ENCODE data around the gene VKORC1.

Gene VKORC1

GRCh38 chr16:31130336-31130891, 35.8 kb upstream of the VKORC1 start:
- no peak for DNase-seq (ENCODE audit: low spot score)

GRCh38 chr16:31129568-31130335, 35.2 kb upstream of the VKORC1 start:
- DNase-seq (ENCODE audit: low spot score) = no peak

DNA sequence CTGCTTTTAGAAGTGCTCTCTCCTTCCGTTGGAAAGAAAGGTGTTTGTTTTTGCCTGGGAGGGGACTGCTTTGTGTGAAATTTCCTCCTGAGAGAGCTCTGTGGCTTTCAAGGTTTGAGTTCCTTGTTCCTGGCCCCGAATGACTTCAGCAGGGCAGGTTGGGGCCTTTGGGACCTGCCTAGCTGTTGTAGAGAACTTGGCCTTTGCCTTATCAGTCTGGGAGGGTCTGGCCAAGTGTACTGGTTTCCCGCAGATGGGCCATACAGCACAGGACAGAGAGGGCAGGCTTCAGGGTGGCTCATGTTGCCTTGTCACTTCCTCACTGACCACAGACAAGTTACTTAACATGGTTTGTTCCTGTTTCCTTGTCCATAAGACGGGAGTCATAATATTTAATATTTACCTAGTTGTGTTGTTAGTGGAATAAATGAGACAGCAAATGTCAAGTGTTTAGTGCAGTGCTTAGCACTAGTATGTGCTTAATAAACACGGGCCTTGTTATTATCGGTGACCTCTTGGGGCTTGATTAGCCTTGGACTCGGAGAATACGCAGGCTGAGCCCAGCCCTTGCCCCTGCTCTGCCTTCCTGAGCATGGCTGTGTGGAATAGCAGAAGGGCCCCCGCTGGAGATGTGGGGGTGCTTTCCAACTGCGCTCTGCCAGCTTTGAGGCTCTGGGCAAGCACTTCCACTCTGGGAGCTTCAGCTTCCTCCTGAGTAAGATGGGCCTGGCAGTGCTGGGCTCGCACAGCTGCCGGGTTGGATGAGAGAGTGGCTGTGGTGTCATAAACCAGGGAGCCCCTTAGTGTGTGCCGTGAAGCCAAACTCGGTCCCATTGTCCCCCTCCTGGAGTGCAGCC, 34.3 kb upstream of the VKORC1 start:
- no peak for DNase-seq (ENCODE audit: low spot score)

- no peak for DNase-seq (ENCODE audit: low spot score)
Observed at GRCh38 chr16:31127182-31127581, 32.6 kb upstream of the VKORC1 start.

DNA sequence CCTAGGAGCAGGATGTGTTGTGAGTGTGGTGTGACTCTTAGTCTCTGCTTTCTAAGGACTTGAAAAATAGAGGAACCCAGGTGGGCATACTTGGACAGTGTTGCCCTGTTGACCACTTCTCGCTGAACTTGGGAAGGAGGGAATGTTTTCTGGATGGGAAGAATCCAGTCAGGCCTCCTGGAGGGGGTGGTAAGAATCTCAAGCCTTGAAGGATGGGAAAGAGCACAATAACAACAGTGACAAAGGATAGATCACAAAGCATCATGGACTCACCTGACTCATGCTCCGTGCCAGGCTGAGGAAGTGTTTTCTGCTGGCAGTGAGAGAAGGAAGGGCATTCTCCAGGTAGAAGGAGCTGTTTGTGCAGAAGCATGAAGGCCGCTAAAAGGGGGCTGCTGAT, 31.2 kb upstream of the VKORC1 start:
- no peak for DNase-seq (ENCODE audit: low spot score)

DNA sequence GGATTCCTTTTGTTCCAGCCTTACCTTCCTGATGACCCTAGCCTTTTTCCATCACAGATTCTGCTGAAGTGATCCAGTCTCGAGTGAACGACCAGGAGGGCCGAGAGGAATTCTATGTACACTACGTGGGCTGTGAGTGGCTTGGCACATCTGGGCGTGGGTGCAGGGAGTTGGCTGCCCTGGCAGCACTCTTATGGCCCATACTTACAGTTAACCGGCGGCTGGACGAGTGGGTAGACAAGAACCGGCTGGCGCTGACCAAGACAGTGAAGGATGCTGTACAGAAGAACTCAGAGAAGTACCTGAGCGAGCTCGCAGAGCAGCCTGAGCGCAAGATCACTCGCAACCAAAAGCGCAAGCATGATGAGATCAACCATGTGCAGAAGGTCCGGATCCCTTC, 25.5 kb upstream of the VKORC1 start:
- no peak for DNase-seq (ENCODE audit: low spot score)

GRCh38 chr16:31118223-31119155, 23.9 kb upstream of the VKORC1 start:
- DNase-seq (ENCODE audit: low spot score) = no peak

DNA sequence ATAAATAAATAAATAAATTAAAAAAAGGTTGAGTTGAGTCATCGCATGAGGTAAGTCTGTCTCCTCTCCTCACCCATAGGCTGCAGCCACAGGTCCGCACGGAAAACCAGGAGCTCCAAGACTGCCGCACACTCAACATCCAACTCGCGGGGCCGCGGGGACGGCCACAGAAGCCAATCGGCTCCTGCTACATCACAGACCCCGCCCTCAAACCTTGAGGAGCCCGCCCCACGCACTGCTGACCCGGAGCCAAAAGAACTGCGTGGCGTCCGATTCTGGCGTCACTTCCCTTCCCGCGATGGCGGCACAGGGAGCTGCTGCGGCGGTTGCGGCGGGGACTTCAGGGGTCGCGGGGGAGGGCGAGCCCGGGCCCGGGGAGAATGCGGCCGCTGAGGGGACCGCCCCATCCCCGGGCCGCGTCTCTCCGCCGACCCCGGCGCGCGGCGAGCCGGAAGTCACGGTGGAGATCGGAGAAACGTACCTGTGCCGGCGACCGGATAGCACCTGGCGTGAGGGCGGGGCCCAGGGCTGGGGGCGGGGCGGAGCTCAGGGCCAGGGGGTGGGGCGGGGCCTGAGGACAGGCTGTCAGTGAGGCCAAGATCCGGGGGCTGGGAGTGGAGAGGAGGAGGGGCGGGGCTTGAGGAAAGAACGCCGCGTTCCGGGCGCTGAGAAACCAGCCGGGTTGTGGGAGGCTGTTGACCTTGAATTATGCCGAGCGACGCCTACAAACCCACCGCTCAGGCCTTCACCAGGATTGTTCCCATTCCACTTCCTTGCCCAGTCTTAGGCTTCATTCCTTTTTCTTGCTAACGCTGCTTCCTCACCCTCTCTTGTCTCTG, 23.0 kb upstream of the VKORC1 start, which contains the start of gene KAT8:
KAT8 (plus strand) TSS at position 281 of the 839 bp plus-strand sequence; CDS start at position 299, 18 bp downstream.
- DNase-seq (ENCODE audit: low spot score) = peak; percentile 96

DNA sequence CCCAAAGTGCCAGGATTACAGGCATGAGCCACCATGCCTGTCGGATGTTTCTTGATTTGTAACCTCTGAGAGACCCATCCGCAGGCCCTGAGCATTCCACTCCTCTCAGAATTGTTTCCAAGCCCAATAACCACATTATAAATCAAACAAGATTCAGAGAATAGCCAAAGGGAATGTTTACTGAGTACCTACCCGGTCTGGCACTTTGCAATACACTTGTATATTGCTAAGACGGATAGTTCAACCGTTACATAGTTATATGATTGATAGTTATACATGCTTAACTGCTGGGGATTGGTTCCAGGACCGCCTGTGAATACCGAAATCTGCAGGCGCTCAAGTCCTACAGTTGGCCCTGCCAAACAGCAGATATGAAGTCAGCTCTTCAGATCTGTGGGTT, 19.9 kb upstream of the VKORC1 start:
- DNase-seq (ENCODE audit: low spot score) = no peak

DNA sequence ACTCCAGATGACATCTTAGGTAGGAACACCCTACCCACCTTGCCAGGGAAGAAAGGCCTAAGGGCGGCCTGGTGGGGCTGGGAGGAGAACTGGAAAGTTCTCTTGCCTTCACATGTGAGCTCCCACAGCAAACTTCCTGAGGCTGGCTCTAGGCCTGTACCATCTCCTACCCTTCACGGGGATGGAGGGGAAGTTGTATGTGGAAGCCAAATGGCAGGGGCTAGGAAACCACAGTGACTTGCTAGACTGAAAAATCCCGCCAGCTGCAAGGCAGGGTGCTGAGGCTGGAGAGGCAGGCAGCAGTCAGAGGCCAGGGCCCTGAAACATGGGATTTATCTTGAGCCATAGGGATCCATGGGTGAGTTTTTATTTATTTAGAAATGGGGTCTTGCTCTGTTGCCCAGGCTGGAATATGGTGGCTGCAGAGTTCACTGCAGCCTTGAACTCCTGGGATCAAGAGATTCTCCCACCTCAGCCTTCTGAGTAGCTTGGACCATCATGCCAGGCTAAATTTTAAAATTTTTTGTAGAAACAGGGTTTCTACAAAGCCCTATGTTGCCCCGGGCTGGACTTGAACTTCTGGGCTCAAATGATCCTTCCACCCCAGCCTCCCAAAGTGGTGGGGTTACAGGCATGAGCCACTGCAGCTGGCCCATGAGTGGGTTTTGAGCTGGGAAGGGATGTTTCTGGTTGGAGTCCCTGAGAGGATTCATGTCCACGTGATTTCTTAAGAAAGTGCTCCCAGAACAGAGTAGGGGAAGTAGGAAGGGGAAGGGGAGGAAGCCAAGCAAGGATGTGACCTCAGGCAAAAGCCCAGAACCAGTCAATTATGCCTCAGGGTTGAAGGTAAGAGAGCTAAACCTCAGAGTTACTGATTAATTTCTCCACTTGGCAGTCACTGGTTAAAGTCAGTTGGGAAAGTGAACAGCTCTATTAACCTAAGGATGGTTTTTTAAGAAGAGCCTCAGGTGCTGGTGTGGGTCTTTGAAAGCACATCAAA, 18.8 kb upstream of the VKORC1 start:
- DNase-seq (ENCODE audit: low spot score) = no peak

GRCh38 chr16:31112711-31113110, 18.1 kb upstream of the VKORC1 start:
- DNase-seq (ENCODE audit: low spot score) = no peak

- DNase-seq (ENCODE audit: low spot score) = no peak
Observed at GRCh38 chr16:31111881-31112466, 17.4 kb upstream of the VKORC1 start.

GRCh38 chr16:31110106-31111034, 15.8 kb upstream of the VKORC1 start:
- DNase-seq (ENCODE audit: low spot score) = no peak

DNA sequence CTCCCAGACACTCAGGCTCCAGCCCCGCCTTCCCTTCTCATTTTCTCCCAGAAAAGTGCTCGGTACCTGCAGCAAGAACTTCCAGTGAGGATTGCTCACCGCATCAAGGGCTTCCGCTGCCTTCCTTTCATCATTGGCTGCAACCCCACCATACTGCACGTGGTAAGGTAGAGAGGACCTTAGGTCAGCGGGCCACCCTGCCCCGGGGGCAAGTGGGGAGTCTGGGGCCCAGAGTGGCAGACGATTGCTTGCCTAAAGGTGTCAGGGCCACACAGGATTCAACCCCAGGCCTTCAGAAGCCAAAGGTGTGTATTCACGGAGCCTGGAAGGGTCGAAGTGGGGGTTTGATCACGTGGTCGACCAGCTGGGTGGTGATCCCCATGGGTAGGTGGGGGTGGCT, 15.0 kb upstream of the VKORC1 start:
- DNase-seq (ENCODE audit: low spot score) = no peak

DNA sequence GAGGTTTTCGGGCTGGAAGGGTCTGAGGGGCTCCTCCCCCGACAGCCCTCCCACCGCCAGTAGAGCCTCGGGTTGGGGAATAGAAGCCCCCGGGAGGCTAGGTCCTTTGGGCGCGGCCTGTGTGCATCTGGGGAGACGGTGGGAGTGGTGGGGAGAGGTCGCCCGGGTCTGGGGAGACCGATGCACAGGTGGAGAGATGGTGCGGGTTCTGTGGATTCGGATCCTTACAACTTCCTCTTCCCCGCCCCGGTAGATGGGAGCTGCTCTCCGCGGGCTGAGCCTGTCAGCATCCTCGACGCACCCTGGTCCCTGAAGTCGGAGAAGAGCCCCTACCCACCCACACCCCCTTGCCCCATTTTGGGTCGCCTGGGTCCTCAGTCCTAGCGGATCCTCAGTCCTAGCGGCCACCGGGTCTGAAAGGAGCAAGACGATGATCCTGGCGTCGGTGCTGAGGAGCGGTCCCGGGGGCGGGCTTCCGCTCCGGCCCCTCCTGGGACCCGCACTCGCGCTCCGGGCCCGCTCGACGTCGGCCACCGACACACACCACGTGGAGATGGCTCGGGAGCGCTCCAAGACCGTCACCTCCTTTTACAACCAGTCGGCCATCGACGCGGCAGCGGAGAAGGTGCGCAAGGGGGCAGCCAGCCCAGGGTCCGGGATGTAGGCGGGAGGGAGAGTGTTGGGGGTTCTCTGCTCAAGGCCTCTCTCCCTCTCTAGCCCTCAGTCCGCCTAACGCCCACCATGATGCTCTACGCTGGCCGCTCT, 14.4 kb upstream of the VKORC1 start:
- DNase-seq (ENCODE audit: low spot score) = no peak

GRCh38 chr16:31108035-31108793, 13.6 kb upstream of the VKORC1 start, which contains the start of gene BCKDK:
TSS of gene BCKDK (plus strand) at chr16:31108386. CDS start at chr16:31109224, 838 bp downstream.
- peak; percentile 92 for DNase-seq (ENCODE audit: low spot score)
